SJSA1 (cell line): Measurements from ENCODE around the gene TCEA2. TPM values are rescaled to one million over a fixed set of nuclear protein-coding genes. Genes with fewer than 3 reads are reported as not detected.
"Not testable (repeated sequence)": the region's sequence is repeated elsewhere in the genome, so short reads cannot be mapped to it uniquely, and the experiment has no call there.

Source experiments
- DNase-seq, 2 experiments: peaks; one replicate each; pipeline ENCODE4 v3.0.0-alpha.2; 2015 to 2020; ENCODE audit warnings: low spot score in 2 of 2, low read depth in 1 of 2
- H3K27ac ChIP-seq: fragments of 250-450 bp; sonication (Bioruptor Pico); 2 replicates; pipeline ENCODE4 v1.5.1; 2020; ENCODE audit warnings: mild to moderate bottlenecking, moderate library complexity
- H3K27me3 ChIP-seq: fragments of 250-450 bp; sonication (Bioruptor Pico); replicated peaks from 2 replicates; pipeline ENCODE4 v1.5.1; 2020; ENCODE audit warnings: mild to moderate bottlenecking, moderate library complexity
- H3K36me3 ChIP-seq: fragments of 250-450 bp; sonication (Bioruptor Pico); 2 replicates; pipeline ENCODE4 v1.5.1; 2020; ENCODE audit warnings: mild to moderate bottlenecking
- H3K4me1 ChIP-seq: fragments of 250-450 bp; sonication (Bioruptor Pico); replicated peaks from 2 replicates; pipeline ENCODE4 v1.6.1; 2021; ENCODE audit warnings: mild to moderate bottlenecking
- H3K4me3 ChIP-seq: fragments of 250-450 bp; sonication (Bioruptor Pico); 2 replicates; pipeline ENCODE4 v1.5.1; 2020; ENCODE audit warnings: mild to moderate bottlenecking
- H3K9me3 ChIP-seq: fragments of 250-450 bp; sonication (Bioruptor Pico); replicated peaks from 2 replicates; pipeline ENCODE4 v1.5.1; 2020; ENCODE audit warnings: mild to moderate bottlenecking
- total RNA-seq: library from RNA; depleted of rRNA; stranded (reverse); fragments of >200 nt; shearing (Covaris generic); gene quantifications from 2 replicates; pipeline ENCODE4 v1.2.3, GENCODE V29; 2014; rRNA removed

Gene TCEA2
- total RNA-seq, 1 experiment from 2014 or later, result 120 TPM

DNA sequence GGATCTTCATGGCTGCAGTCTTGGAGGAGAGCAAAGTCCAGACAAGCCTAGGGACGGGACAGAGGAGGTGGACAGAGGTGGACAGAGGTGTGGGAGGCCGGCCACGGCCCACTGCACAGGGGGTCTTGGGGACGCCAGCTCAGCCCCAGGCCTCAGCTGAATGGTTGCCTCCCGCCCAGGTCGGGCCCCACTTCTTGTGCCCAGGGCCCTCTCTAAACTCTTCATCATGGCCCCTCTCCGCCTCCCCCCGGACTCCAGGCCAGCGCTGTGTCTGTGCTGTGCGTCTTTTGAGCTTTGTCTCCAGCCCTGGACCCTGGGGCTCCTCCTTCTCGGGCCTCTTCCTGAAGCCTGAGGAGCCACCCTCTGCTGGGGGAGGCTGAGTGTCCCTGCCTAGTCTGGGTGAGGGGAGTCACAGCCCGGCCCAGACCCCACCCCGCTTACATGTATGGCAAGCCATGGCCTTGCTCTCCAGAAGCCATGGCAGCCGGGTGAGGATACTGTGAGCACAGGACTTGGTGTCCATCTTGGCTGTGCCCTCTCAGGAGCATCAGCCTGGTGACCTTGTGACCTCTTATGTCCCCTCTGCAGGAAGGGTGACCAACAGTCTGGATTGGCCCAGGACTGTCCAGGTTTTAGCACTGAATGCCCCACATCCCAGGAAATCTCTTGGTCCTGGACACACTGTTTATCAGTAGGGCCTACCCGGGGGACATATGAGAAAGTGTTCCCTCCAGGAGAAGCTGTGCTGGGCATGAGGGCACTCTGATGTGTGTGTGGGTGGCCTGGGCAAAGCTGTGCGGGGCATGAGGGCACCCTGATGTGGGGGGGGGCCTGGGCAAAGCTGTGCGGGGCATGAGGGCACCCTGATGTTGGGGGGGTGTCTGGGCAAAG, 53.8 kb downstream of the TCEA2 start:
- Histone ChIP-seq H3K36me3 (no peaks in the 10 kb centered on the region), H3K9me3 (no peaks in the 10 kb centered on the region), H3K27me3 (peaks cover 24% of the 10 kb centered on the region), H3K4me1 (peaks cover 4% of the 10 kb centered on the region; the same call in 1 of the 2 replicates), H3K4me3 (no peak overlapping the region), H3K27ac (no peak overlapping the region)
- DNase-seq, result peak in 1 of 2 experiments; percentile 42

DNA sequence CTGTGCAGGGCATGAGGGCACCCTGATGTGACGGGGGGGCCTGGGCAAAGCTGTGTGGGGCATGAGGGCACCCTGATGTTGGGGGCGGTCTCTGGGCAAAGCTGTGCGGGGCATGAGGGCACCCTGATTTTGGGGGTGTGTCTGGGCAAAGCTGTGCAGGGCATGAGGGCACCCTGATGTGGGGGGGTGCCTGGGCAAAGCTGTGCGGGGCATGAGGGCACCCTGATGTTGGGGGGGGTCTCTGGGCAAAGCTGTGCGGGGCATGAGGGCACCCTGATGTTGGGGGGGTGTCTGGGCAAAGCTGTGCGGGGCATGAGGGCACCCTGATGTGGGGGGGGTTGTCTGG, 54.4 kb downstream of the TCEA2 start:
- H3K27ac ChIP-seq, H3K4me3 ChIP-seq, H3K9me3 ChIP-seq, H3K4me1 ChIP-seq, H3K36me3 ChIP-seq: not testable (repeated sequence)
- peak in 1 of 2 experiments; percentile 4 for DNase-seq
- H3K27me3 ChIP-seq, result peaks cover 24% of the 10 kb centered on the region

DNA sequence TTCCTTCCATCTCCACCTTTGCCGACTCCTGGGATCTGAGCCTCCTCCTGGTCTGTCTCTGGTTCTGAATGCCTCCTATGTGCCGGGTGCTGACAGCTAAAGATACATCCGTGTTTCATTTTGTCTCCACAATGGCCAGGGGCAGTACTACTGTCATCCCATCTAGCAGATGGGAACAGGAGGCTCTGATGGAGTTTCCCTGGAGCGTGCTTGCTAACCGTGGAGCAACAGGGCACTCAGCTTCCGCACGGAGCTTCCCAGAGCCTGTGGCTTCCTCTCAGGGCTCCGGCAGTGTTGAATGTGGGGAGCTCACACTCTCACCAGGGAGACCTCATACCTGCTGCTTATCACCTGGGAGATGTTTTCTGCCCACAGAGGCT, 56.3 kb downstream of the TCEA2 start:
- DNase-seq, result peak in 1 of 2 experiments; percentile 30

DNA sequence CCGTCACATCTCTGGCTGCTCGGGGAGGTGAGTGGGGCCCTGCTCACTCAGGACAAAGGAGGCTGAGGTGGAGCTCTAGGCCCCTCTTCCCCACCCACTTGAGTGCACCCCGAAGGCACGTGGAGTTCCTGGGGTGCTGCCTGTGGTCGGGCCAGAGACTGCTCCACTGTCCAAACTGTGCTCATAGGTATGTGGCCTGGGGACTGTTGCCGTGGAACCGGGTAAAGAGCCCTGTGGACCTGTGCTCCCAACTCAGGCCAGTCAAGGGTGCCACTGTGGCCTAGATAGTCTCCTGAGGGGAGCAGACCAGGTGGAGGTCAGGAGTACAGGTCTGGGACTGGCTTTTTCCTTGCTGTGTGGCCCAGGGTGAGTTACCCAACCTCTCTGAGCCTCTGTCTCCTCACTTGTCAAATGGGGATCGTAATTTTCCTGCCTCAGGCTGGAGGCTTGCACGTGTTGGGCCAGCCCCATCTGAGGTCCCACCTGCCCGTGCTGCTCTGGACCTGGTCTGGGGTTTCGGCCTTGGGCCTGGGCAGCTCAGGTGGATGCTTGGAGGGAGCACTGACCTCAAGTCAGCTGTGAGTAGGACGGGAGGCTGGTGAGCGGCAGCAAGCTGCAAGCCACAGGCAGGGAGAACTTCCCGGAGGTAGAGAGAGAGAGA, 56.8 kb downstream of the TCEA2 start:
- Histone ChIP-seq H3K27ac (no peak overlapping the region), H3K9me3 (no peaks in the 10 kb centered on the region), H3K27me3 (peaks cover 19% of the 10 kb centered on the region), H3K4me1 (peaks cover 4% of the 10 kb centered on the region; the same call in 1 of the 2 replicates), H3K4me3 (no peak overlapping the region), H3K36me3 (no peaks in the 10 kb centered on the region)
- peak in 1 of 2 experiments; percentile 31 for DNase-seq

More for the DNA sequence above, 56.3 kb downstream of the TCEA2 start:
- Histone ChIP-seq H3K27ac (no peak overlapping the region), H3K4me1 (peaks cover 4% of the 10 kb centered on the region; the same call in 1 of the 2 replicates), H3K4me3 (no peak overlapping the region), H3K27me3 (peaks cover 17% of the 10 kb centered on the region), H3K9me3 (no peaks in the 10 kb centered on the region), H3K36me3 (no peaks in the 10 kb centered on the region)

DNA sequence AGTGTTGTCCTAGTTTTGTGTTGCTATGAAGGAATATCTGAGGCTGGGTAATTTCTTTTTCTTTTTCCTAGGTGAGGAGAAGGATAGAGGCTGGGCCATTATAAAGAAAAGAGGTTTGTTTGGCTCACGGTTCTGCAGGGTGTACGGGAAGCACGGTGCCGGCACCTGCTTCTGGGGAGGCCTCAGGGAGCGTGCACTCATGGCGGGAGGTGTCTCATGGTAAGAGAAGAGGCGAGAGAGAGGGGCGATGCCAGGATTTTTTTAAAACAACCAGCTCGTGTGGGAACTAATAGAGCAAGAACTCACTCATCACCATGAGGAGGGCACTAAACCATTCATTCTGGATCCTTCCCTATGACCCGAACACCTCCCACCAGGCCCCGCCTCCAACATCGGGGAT, 58.6 kb downstream of the TCEA2 start:
- Histone ChIP-seq H3K4me1 (peaks cover 4% of the 10 kb centered on the region; the same call in 1 of the 2 replicates), H3K9me3 (no peaks in the 10 kb centered on the region), H3K27ac (no peak overlapping the region), H3K36me3 (no peaks in the 10 kb centered on the region), H3K27me3 (peaks cover 19% of the 10 kb centered on the region), H3K4me3 (no peak overlapping the region)
- DNase-seq, result no peak

Other genes with a start within 250 kb of the TCEA2 start
- 2.4 and 3.8 TPM in 2 replicates for gene ZBTB46, start 231.9 kb upstream of the TCEA2 start, total RNA-seq
- gene ABHD16B, start 201.7 kb upstream of the TCEA2 start, total RNA-seq, result not detected in 2 replicates
- gene TPD52L2, start 197.9 kb upstream of the TCEA2 start, total RNA-seq, result 76.4 and 101 TPM in 2 replicates
- gene DNAJC5, start 168.1 kb upstream of the TCEA2 start, total RNA-seq, result 48.5 and 60.0 TPM in 2 replicates
- 10.3 and 22.7 TPM in 2 replicates for gene UCKL1, start 106.8 kb upstream of the TCEA2 start, total RNA-seq
- 10.9 and 14.3 TPM in 2 replicates for gene ZNF512B, start 93.3 kb upstream of the TCEA2 start, total RNA-seq
- gene SAMD10, start 83.6 kb upstream of the TCEA2 start, total RNA-seq, result 0.41 and 0.47 TPM in 2 replicates
- 72.1 and 76.6 TPM in 2 replicates for gene PRPF6, start 82.1 kb upstream of the TCEA2 start, total RNA-seq
- gene C20orf204, start 27.0 kb upstream of the TCEA2 start, total RNA-seq, result 0.24 and 0.94 TPM in 2 replicates
- 61.7 and 70.0 TPM in 2 replicates for gene SOX18, start 13.6 kb upstream of the TCEA2 start, total RNA-seq
- 18.5 and 21.3 TPM in 2 replicates for gene RGS19, start 16.3 kb downstream of the TCEA2 start, total RNA-seq
- gene OPRL1, start 16.9 kb downstream of the TCEA2 start, total RNA-seq, result 0.09 and 0.16 TPM in 2 replicates
- gene LKAAEAR1, start 21.2 kb downstream of the TCEA2 start, total RNA-seq, result 0.24 and 6.6 TPM in 2 replicates
- gene NPBWR2, start 44.4 kb downstream of the TCEA2 start, total RNA-seq, result not detected in 2 replicates
- not detected in 2 replicates for gene MYT1, start 101.3 kb downstream of the TCEA2 start, total RNA-seq
- 6.0 and 12.4 TPM in 2 replicates for gene PCMTD2, start 192.6 kb downstream of the TCEA2 start, total RNA-seq